DOHH2 (cell line): Measurements from ENCODE around the gene TMEM154.

Source experiments
- H3F3A ChIP-seq: fragments of 200-600 bp; sonication (generic), shearing (Covaris generic); 2 replicates; pipeline ENCODE4 v1.6.0; 2016; ENCODE audit warnings: antibody characterized with exemption, mild to moderate bottlenecking; ENCODE audit not compliant: control insufficient read depth, insufficient read depth
- H3K27ac ChIP-seq: fragments of 200-600 bp; sonication (generic); 2 replicates; pipeline ENCODE4 v1.5.1; 2014; ENCODE audit warnings: low read depth, mild to moderate bottlenecking, low read length, moderate library complexity
- H3K27me3 ChIP-seq: fragments of 200-600 bp; sonication (generic); 2 replicates; pipeline ENCODE4 v1.6.1; 2014; ENCODE audit warnings: mild to moderate bottlenecking, low read length, mixed read lengths; ENCODE audit not compliant: control insufficient read depth
- H3K36me3 ChIP-seq: fragments of 200-600 bp; sonication (generic); 2 replicates; pipeline ENCODE4 v1.6.1; 2014; ENCODE audit warnings: mild to moderate bottlenecking, low read length, moderate library complexity, mixed read lengths; ENCODE audit not compliant: control insufficient read depth
- H3K4me1 ChIP-seq: fragments of 200-600 bp; sonication (generic); 2 replicates; pipeline ENCODE4 v1.6.1; 2014; ENCODE audit warnings: mild to moderate bottlenecking, low read length, mixed read lengths; ENCODE audit not compliant: control insufficient read depth
- H3K4me2 ChIP-seq: fragments of 200-600 bp; sonication (generic); 2 replicates; pipeline ENCODE4 v1.6.0; 2014; ENCODE audit warnings: mild to moderate bottlenecking, low read length, moderate library complexity
- H3K4me3 ChIP-seq: fragments of 200-600 bp; sonication (generic); 2 replicates; pipeline ENCODE4 v1.5.1; 2014; ENCODE audit warnings: mild to moderate bottlenecking, low read length, mixed read lengths
- H3K79me2 ChIP-seq: fragments of 200-600 bp; sonication (generic); 2 replicates; pipeline ENCODE4 v1.6.1; 2014; ENCODE audit warnings: mild to moderate bottlenecking, low read length, mixed read lengths; ENCODE audit not compliant: control insufficient read depth
- H3K9me2 ChIP-seq: fragments of 200-600 bp; sonication (generic); replicated peaks from 2 replicates; pipeline ENCODE4 v1.6.1; 2014; ENCODE audit warnings: mild to moderate bottlenecking, low read length, mixed read lengths; ENCODE audit not compliant: control insufficient read depth
- H3K9me3 ChIP-seq: fragments of 200-600 bp; sonication (generic); 2 replicates; pipeline ENCODE4 v1.6.1; 2014; ENCODE audit warnings: antibody characterized with exemption, low read length, mixed read lengths; ENCODE audit not compliant: control insufficient read depth, insufficient read depth
- H4K20me1 ChIP-seq: fragments of 200-600 bp; sonication (generic); 2 replicates; pipeline ENCODE4 v1.6.0; 2014; ENCODE audit warnings: low read depth, mild to moderate bottlenecking, antibody characterized with exemption, low read length, moderate library complexity; ENCODE audit not compliant: control insufficient read depth, insufficient read depth
- EZH2phosphoT487 ChIP-seq: fragments of 200-600 bp; sonication (generic); IDR thresholded peaks from 2 replicates; pipeline ENCODE4 v1.6.1; 2017; ENCODE audit warnings: borderline replicate concordance, mild to moderate bottlenecking, antibody characterized with exemption, low read length, moderate library complexity, mixed read lengths
- TF ChIP-seq, protein P1 (sequence below): fragments of 200-600 bp; sonication (generic); IDR thresholded peaks from one replicate; pipeline ENCODE4 v1.5.1; 2014; ENCODE audit warnings: antibody characterized with exemption, mild to moderate bottlenecking, low read depth, low read length; ENCODE audit not compliant: poor library complexity, severe bottlenecking

The TMEM154 gene

DNA sequence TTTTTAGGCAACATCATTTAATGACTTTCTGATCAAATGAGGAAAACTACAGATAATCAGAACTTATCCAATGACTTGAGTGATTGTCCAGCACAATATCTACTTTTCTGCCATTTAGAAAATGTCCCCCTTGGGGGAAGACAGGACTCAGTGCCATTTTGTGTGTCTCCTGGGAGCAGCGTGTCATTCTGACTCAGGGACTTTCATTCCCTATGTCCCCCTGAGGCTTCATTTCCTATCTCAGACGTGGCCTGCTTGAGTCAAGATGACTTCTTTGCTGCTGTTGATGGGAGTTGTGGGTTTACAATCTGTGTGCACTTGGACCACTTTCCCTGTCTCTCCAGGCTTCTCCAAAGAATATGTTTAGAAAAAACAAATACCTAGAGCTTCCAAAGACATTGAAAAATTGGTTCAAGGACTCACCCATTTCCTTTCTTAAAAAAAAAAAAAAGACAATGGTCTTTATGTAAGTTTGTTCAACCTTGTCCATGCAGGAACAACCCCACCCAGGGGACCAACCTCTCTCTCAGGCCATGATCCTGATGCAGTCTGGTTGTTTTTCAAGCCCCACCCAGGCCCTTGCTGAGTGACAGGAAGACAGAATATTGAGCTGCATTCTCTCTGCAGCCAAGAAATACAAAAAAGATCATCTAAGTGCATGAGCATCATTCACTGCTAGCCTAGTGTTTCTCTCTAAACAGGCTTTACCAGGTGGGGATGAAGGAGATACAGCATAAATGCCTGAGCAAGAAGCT is 34.3 kb upstream of the TMEM154 start:
- no peak overlapping the region for H3K27ac ChIP-seq
- H3K4me2 ChIP-seq, result no peak overlapping the region
- no peaks in the 10 kb centered on the region for H3K9me2 ChIP-seq
- H3K36me3 ChIP-seq, result no peaks in the 10 kb centered on the region
- TF ChIP-seq, protein P1, sequence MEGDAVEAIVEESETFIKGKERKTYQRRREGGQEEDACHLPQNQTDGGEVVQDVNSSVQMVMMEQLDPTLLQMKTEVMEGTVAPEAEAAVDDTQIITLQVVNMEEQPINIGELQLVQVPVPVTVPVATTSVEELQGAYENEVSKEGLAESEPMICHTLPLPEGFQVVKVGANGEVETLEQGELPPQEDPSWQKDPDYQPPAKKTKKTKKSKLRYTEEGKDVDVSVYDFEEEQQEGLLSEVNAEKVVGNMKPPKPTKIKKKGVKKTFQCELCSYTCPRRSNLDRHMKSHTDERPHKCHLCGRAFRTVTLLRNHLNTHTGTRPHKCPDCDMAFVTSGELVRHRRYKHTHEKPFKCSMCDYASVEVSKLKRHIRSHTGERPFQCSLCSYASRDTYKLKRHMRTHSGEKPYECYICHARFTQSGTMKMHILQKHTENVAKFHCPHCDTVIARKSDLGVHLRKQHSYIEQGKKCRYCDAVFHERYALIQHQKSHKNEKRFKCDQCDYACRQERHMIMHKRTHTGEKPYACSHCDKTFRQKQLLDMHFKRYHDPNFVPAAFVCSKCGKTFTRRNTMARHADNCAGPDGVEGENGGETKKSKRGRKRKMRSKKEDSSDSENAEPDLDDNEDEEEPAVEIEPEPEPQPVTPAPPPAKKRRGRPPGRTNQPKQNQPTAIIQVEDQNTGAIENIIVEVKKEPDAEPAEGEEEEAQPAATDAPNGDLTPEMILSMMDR, result no peak
- TF ChIP-seq EZH2phosphoT487, result no peak
- H3K4me1 ChIP-seq, result no peaks in the 10 kb centered on the region
- no peaks in the 10 kb centered on the region for H4K20me1 ChIP-seq
- H3K9me3 ChIP-seq, result no peaks in the 10 kb centered on the region
- no peak overlapping the region for H3K4me3 ChIP-seq
- H3K79me2 ChIP-seq, result no peaks in the 10 kb centered on the region
- H3K27me3 ChIP-seq, result no peaks in the 10 kb centered on the region
- no peaks in the 10 kb centered on the region for H3F3A ChIP-seq

DNA sequence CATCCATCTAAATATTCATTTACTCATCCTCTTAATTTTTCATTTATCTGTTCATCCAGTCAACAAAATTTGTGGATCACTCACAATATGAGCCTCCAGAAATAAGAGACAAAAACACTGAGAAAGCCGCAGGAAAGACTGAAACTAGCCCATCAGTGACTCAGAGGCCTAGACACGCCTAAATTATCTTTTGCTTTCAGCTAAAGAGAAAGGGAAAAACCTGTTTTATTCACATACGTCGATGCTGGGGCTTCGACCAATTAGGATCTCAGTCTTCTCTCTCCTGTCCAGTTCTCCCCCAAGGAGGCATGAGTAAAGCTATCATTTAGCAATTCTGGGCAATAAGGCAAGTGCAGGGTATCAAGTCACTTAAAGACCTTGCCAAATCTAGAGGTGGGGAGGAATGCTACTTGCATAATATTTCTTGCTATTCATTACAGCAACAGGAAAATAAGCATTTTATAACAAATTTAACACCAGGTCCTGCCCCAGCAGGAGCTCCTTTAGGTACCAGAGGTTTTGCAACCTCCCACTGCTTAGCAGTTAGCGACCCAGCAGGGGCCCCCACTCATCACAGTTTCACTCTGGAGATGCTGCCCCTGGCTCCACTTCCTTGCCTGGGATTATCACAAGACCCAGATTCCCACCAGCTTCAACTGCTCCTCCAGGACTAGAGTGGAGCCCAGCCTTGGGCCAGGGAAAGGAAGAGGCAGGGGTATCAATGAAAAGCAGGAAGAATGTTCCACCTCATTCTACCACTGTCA is 30.1 kb upstream of the TMEM154 start:
- Histone ChIP-seq H4K20me1 (no peaks in the 10 kb centered on the region), H3K4me1 (no peaks in the 10 kb centered on the region), H3F3A (no peaks in the 10 kb centered on the region), H3K4me3 (no peak overlapping the region), H3K27ac (no peak overlapping the region), H3K27me3 (0 out of 2 replicates have a peak, but pooled peaks cover 2% of the 10 kb centered on the region), H3K36me3 (no peaks in the 10 kb centered on the region), H3K4me2 (no peak overlapping the region), H3K79me2 (no peaks in the 10 kb centered on the region), H3K9me3 (no peaks in the 10 kb centered on the region), H3K9me2 (no peaks in the 10 kb centered on the region)
- no peak for TF ChIP-seq EZH2phosphoT487
- TF ChIP-seq, protein P1, result no peak

DNA sequence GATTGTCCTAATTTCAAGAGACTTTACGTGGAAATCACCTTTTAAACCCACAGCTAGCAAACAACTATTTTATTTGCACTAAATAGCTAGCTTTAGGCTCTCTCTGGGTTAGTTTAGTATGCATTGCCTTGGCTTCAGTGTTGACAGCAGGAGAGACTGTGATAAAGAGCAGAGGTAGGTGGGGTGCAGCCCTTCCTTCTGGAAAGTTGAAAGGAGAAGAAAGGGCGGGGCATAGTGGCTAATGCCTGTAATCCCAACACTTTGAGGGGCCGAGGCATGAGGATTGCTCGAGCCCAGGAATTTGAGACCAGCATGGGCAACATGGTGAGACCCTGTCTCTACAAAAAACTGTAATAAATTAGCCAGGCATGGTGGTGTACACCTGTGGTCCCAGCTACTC is 29.0 kb upstream of the TMEM154 start:
- no peaks in the 10 kb centered on the region for H4K20me1 ChIP-seq
- no peaks in the 10 kb centered on the region for H3K79me2 ChIP-seq
- no peaks in the 10 kb centered on the region for H3F3A ChIP-seq
- H3K9me3 ChIP-seq, result no peaks in the 10 kb centered on the region
- H3K9me2 ChIP-seq, result no peaks in the 10 kb centered on the region
- H3K27me3 ChIP-seq, result peaks cover 5% of the 10 kb centered on the region; the same call in 1 of the 2 replicates
- no peak overlapping the region for H3K4me3 ChIP-seq
- no peaks in the 10 kb centered on the region for H3K4me1 ChIP-seq
- H3K27ac ChIP-seq, result no peak overlapping the region
- no peak overlapping the region for H3K4me2 ChIP-seq
- no peaks in the 10 kb centered on the region for H3K36me3 ChIP-seq
- TF ChIP-seq EZH2phosphoT487, result no peak
- TF ChIP-seq, protein P1, result no peak
